NCI-H82 (cell line): ENCODE measurements around the gene INHBA.

Experiments used
- DNase-seq: peaks from one replicate; lab custom pipeline; 2025; lab: John Stamatoyannopoulos, UW

The INHBA gene

DNA sequence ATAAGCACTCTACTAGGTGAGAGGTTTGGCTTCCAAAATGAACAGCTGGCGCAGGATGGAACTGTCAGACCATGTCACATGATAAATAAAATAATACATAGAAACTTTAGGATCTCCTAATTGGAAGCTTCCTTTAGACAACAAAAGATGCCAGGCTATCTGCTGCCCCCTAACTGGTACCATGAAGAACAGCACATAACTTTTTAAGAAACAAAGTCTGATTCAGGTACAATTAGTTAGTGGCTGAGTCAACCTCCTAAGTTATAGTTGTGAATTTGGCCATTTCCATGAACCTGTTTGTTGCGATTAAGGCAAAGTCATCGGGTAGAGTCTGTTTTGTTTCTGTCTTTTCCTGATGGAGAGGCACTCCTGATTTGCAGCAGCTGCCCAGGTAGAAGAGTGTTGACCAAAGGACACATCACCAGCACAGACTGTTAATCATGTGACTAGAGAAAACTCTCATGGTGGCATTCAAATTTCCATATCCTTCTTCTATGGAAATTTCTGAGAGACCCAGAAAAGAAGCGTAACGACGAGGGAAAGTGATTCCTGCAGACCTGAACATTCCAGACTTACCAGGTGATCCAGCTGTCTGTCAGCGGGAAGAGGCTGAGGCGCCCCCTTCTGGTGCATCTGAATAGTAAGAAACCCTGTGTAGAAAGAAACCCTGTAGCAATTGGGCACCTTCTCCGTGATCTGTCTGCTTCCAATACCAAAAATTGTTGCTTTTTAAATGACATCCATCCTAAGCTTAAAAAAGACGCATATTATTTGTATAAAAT, 8.6 kb upstream of the INHBA start:
- peak; percentile 56 for DNase-seq

GRCh38 chr7:41710838-41711237, 7.9 kb upstream of the INHBA start:
- DNase-seq, result no peak

- no peak for DNase-seq
These were observed 6.7 kb upstream of the INHBA start for GRCh38 chr7:41709621-41710020.

- no peak for DNase-seq
These were observed 5.9 kb upstream of the INHBA start for GRCh38 chr7:41708581-41709358.

DNA sequence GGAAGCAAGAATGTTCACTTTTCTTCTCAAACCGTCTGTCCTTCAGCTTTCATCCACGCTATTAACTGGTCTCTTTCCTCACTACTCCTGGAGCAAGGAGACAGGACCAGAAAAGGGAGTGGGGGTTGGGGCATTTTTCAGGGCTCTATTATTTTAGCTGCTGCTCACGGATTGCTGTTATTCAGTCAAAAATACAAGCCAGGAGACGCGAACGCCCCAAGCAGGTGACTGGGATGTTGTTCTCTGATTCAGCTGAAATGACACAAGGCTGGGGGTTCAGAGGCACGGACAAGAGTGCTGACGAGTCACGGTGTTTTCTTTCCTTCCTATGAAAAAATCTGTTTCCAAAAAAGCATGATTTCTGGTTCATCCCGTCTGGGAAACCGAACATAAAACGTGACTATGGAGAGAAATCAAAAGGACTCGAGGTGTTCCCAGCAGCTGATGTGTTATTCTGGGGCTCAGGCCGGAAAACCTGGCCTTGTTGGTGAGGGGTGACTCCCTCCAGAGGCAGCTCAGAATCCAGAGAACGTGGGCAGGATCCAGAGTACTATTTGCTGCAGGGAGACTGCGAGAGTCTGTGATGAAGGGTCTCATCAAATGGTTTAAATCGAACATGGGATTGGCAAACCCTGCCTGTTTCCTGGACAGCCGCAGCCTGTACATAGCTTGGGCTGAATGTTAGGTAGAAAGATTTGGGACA, 3.5 kb upstream of the INHBA start:
- DNase-seq, result no peak

DNA sequence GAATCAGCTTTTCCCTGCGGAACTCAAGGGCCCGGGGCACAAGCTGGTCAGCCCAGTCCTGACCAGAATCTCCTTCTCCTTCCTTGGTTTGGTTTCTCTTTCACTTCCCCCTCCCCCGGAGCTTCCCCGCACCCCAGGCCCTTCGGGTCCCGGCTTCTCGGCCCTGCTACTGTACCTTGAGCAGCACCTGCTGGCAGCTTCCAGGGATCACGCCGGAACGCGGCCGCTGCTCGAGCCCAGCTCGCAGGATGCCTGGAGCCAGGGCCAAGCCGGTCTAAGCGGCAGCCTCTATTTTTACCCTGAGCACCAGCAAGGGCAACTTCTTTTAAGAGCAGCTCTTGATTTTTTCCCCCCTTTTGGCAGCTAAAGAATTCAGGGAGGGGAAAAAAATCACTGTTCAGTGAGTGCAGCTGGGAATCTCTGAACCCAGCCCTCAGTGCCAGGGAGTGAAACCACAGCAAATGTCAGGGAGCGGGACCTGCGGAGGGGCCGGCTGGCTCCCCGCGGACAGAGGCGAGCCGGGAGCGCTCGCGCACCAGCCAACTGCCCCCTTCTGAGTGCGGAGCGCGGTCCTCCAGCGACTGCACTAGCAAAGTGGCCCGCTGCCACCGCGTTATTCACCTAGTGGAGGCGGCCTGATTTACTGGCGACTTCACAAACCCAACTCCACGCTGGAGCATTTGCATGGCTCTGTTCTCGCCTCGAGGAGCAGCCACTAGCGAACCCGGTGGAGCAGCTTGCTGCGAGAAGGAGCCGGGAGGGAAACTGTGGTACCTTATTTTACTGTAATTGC, 2.4 kb upstream of the INHBA start:
- DNase-seq, result peak; percentile 80

DNA sequence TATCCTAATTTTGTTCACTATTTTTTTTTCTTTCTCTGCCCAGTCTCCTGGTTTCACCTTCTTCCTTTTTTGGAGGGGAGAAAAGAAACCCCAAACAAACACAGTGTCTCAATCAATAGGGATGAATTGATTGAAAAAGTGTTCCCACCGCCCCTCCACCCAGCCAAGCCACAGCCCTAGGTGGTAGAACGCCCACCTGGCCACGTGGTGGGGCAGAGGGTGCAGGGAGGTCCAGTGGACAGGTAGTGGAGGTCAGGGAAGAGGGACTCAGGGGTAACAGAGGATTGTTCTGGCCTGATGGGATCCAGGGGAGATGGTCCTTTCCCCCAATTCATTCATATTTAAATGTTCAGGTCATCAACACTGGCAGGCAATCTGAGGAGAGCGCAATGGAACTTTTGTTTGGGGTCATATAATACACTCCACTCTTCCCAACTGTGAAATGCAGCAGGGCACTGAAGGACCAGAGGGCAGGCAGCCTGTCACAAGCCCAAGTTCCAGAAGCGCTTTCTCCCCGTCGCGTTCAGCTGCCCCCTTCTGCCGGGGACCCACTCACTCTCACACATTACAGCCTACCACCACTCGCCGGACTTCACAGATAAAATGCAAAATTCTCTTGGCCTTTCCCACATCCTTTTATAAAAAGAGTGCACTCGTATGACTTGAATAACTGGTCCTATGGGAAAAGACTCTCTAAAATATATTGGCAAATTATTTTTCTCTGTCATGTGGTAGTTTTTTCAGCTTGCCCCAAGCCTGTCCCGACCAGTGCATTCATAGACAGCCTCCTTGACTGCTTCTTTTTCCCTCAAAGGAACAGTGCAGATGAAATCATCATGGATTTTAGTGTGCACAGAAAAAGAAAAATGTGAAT, 1.6 kb downstream of the INHBA start:
- DNase-seq, result peak; percentile 10

DNA sequence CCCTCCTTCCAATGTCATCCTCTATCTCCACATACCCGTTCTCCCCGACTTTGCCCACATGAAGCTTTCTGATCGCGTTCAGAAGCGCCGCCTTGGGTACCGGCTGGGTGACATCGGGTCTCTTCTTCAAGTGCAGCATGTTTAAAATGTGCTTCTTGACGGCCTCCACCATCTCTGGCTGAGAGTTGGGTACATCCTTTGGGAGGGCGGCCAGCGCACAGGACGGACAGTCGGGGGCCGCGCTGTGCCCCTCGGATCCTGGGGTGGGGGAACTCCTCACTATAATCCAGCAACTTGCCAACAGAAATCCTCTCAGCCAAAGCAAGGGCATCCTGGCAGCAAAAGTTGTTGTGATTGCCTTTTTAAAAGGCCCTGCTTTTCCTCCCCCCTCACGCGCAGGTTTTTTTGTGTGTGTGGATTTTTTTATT, 2.8 kb downstream of the INHBA start:
- DNase-seq, result no peak

DNA sequence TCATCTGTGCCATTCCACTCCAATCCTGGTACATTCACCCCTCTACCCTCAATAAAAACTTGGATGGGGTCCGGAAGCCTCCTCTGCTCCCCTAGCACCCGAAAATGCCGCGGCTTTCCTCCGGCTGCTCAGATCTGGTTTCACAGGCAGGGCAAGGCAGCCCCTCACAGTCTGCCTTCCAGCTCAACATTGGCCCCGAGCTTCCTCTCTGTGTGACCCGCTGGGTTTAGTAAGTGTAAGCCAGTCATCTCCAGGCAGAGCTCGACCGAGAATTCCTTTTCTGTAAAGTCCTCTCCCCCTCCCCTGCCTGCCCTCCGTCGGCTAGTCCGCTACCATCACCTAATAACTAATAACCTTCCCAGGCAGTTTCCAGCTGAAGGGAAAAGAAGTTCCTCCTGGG, 3.4 kb downstream of the INHBA start:
- peak; percentile 11 for DNase-seq

DNA sequence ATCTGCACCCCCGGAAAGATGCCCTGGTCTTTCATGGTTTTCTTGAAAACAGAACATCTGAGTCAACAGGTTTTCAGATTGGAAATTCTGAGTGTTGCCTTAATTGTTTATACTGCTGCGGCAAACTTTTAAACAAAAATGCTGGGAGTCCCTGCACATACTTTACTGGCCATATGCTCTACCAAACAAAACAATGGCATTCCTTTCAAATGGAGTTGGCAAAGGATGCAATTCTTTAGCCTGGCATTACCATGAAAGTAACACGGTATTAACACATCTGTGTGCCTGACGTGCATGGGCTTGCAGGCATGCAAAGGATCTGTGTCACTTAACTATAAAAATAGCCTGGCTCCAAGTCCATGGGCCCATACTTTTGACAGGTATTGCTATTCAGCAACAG, 4.2 kb downstream of the INHBA start:
- DNase-seq, result no peak

DNA sequence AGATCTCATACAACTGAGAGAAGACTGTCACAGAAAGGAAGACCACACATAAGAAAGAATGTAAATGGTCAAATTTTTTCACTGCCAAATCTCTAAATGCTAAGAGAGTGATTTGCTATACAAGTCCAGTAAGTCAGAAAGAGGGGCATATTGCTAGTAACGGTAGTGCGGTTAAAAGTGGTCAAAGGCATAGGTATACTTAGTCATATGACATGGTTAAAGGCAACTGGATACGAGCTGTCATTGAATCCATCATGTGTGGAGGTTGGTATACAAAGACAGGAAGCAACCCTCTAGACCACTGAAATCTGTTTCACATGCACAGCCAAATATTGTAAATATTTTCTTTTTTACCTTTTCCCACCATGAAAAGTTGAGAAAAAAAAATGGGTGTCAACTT, 4.8 kb downstream of the INHBA start:
- no peak for DNase-seq

GRCh38 chr7:41696323-41696916, 6.5 kb downstream of the INHBA start:
- peak; percentile 87 for DNase-seq

DNA sequence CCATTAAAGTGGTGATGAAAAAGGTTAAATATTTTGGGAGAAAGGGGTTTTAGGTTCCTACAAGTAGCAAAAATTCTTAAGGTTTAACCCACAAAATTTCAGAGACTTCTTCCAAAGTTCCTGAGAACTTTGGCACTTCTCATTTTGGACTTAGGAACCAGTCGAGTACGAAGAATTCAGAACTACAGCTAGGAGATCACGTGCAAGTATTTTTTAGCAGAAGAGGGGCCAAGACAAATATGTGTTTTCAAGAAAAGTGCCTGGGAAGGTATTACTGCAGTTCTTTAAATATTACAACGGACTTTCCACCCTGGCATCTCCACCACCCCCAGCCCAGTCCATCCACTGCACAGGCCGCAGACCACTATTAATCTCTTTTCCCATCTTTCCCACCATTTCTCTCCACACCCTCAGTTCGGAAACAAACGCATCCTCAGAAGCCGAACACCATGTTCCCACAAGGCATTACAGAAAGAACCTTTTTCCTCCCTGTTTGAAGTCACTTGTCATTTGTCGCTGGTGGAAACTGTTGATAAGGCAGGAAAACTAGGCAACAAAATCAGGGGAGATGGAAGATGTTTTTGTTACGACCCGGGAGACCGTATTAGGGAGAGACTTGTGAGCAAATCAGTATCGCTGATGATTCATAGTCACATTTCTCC, 7.1 kb downstream of the INHBA start:
- DNase-seq, result no peak

- DNase-seq, result no peak
These were observed 8.4 kb downstream of the INHBA start for GRCh38 chr7:41694495-41694894.

- peak; percentile 68 for DNase-seq
These were observed 9.5 kb downstream of the INHBA start for GRCh38 chr7:41693150-41693997.

DNA sequence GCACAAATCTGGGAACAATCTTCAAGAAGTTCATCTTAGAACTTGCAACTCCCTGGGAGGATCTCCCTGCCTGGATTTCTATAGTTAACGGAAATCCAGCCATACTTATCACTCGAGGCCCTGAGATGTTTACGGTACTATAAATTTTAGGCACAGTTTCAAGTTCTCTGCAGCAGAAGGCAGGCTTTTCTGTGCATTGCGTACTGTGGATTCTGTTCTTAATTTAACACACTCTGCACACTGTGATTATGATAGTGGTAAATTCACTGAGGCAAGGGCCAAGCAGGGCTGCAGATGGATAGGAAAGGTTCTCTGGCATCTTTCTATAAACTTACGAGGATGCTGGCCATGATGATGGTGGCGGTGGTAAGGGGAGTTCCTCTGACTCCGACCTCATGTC, 10.6 kb downstream of the INHBA start:
- no peak for DNase-seq

GRCh38 chr7:41691286-41692190, 11.4 kb downstream of the INHBA start:
- no peak for DNase-seq

GRCh38 chr7:41689815-41690214, 13.1 kb downstream of the INHBA start:
- DNase-seq, result no peak
